Fibroblast of skin of abdomen (primary cell): Measurements from ENCODE around the gene SDK2.

Experiments used
- DNase-seq: peaks from one replicate; pipeline ENCODE4 v3.0.0-alpha.2; 2013

Gene SDK2

DNA sequence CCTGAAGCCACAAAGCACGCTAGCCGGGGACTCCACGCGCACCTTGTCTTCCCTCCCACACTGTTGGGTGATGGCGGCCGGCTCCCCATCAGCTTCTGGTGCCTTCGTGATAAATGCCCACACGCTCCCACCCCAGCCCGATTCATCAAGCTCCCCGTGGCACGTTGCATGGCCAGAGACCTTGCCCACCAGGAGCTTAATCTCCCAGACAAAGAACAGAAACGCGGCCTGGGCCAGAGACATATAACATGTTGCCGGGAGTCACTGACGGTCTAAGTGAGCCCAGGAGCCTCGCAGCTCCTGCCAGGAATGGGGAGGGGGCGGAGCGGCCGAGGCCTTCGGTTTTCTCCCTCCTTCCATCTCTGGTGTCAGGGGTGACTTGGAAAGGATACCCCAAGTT is 93.1 kb downstream of the SDK2 start:
- no peak for DNase-seq

DNA sequence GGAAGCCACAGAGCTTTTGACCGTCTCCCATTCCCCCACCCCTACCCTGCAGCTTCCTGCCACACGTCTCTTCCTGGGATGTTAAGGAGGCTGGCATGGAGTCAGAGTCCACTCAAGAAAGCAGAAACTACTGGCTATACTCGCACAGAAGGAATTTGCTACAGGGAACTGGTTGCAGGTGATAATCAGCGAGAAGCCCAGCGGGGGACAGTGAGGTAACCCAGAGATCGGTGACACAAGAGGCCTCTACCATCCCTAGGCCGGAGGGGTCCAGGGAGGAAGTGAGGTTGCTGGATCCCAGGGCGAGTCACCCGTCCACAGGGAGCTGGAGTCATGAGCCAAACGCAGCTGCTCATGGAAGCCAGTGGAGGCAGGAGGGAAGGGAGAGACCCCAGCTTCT is 93.7 kb downstream of the SDK2 start:
- peak; percentile 10 for DNase-seq

DNA sequence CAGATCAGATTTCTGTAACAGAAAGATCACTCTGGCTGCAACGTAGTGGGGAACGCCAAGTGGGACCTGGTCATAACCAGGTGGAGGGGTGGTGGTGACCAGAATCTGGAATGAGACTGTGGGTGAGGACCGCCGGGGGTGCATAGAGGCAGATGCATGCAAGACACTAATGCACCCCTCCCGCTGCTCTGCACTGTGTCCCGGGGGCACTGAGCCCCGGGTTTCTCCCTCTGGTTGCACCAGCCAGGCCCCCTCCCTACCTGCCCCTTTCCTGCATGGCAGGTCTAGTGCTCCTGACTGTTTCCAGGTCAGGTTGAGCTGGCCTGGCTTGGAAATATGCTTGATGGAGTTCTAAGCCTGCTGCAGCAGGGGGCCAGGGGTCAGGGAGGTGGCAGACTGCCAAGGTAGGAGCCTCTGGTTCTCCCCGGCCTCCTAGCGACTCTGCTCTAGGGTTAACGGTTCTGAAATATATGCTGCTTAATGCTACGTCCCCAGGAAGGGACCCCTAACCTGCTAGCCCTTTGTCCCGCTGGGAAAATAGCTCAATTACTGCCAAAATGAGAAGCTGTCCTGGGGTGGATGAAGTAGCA is 94.3 kb downstream of the SDK2 start:
- DNase-seq = no peak

DNA sequence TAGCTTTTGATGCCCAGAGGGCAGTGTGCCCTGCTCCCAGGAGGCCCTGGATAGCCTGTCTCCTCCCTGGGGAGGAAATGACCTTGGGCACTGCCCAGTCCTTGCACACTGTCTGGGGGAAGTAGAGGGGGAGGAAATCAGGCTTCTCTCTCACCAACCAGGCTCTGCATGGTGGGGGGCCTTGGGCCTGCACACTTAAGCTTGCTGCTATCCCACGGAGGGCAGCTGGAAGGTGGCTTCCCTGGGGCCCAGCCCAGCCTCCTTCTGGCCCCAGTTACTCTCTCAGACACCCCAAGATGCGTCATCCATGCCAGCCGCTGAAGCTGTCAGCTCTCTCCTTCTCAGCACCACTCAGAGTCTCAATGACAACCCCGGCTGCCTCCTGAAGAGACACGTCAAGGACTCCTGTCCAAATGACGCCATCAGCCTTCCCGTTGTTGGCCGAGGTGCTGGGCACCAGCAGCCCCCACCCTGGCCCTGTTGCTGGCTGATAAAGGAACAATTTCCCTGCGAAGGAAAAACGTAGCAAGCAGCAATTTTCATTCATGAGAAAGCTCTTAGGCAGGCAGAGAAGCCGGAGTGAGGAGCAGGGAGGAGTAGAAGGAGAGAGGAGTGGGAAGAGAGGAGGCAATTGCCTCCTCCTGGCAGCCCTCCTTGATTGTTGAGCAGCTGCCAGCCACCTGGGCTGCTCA is 95.5 kb downstream of the SDK2 start:
- no peak for DNase-seq

DNA sequence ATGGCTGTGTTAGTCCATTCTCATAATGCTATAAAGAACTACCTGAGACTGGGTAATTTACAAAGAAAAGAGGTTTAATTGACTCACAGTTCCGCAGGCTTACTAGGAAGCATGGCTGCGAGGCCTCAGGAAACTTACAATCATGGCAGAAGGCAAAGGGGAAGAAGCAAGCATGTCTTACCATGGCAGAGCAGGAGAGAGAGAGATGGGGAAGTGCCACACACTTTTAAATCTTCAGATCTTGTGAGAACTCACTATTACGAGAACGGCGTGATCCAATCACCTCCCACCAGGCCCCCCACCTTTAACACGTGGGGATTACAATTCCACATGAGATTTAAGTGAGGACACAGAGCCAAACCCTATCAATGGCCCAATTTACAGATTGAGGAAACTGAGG is 96.5 kb downstream of the SDK2 start:
- no peak for DNase-seq

DNA sequence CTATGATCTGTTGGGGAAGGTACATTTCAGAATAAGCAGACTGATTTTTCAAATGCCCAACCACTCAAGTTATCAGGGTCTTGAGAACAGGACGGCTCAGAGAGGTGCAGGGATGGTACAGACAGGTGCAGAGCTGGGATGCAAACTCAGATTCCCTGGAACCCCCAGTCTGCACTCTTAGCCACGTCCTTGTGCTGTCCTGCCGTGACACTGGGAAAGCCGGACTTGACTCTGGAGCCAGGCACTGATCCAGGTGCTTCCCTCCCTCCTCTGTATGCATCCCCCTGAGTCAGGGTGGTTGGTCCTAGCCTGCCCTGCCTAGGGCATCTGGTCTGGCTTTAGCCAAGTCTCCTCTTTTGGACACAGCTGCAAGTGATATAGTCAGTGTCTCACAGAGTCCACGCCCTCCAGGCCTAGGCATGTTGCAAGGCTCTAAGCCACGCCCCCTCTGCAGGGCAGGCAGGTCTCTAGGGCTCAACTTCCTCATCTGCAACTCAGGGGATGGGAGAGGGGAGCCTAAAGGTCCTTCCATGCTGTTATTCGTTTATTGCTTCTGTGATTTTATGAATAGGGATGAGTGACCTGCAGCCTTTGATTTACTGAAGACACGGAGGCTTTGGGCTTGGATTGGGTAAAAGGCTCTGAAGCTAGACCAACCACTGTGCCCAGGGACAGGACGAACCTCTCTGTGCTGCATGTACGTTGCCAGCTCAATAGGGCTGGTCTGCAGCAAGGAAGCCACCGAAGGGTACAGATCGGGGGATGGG is 97.3 kb downstream of the SDK2 start:
- no peak for DNase-seq

DNA sequence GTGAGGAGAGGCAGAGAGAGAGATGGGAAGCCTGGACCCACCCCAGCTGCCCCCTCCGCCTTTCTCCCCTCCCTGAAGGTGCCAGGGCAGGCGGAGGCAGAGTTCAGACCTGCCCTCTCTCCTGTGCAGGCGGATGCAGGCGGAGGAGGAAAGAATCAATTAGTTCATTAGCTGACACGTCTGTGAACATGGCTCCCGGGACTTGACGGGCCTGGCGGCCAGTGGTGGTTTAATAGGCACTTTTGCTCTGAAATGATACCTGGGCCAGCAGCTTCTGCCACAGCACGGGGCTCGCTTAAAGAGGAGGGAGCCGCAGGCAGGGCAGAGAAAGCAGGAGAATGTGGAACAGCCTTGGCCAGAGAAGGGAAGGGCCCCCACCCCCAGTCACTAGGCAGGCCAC is 98.1 kb downstream of the SDK2 start:
- DNase-seq = no peak

DNA sequence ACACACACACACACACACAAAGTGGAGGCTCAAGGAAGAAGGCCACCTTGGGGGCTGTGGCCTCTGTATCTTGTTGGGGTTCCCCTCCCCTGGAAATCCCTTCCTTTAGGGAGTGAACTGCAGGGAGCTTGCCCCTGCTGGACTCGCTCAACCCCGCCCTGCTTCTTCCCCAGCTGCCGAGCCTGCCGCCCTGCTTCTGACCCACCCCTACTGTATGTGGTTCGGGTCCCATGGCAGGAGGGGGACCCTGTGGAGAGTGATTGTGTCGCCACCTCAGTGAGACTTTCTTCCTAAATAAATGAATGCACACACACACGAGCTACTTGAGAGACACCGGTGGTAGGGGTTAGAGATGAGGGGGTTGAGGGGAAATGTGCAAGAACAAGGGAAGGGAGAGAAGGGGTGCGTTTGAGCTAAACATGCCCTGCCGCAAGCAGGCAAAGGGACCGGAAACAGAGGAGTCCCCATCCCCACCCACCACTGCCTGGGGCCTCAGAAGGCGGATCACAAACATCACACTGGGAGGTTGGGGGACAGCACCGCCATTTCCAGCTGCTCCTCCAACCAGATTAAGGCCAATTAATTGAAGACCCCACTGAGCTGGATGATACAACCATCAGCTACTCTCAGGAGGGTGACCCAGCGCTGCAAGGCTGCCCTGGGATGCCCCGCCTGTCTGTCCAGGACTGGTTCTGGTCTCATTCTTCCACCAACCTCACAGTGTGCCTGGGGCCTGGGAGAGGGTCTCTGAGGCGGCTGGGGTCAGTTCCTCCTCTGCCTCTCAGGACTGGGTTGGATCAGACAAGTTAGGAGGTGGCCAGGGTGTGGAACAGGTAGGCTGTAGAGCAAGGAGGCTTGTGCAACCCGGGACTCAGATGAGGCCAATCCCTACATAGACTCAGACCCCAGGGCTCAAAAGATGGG is 98.9 kb downstream of the SDK2 start:
- DNase-seq = no peak

DNA sequence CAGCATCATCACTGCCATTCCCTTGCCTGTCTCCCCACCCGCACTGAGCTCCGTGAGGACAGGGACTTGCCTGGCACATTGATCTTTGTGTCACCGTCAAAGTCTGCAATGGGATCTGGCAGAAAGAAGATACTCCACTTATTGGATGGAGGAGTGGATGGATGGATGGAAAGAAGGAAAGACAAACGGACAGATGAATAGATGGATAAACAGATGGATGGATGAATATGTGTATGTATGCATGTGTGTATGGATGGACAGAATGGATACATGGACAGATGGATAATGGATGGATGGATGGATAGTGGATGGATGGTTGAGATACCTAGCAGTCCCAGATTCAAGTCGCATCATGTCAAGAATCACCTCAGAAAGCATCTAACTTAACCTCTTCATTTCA is 99.9 kb downstream of the SDK2 start:
- no peak for DNase-seq

DNA sequence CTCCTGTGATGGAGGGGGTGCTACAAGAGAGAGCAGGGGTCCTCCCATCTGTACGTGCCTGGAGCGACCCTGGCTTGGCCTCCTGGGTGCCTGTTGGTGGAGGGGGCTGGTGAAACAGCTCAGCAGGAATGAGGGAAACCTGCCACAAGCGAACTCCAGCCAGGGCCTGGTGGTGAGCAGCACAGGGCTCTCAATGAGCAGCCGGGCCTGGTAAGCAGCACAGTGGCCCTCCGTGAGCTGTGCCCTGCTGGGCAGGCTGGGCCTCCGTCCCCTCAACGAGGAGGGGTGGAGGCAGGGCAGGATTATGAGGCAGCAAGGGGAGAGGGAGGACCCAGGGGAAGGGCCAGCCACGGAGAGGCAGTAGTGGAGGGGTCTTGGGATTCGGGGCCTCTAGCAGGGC is 101.9 kb downstream of the SDK2 start:
- DNase-seq = no peak

DNA sequence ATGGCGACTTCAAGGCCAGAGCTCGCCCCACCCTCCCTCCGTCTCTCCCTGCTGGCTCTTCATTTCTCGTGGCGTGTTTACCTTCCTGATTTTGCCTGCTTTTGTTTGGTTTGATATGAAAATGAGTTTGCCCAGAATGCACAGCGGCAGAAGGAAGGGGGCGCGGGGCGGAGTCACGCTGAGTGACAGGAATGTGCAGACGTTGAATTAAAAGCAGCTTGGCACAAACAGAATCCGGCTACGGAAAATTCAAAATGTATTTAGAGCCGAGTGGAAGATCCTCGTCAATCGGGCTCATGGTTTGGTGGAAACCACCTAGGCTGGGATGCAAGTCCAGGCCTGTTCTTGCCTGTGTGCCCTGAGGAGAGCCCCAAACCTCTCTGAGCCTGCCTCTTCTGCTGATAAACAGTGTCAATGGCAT is 102.7 kb downstream of the SDK2 start:
- no peak for DNase-seq

DNA sequence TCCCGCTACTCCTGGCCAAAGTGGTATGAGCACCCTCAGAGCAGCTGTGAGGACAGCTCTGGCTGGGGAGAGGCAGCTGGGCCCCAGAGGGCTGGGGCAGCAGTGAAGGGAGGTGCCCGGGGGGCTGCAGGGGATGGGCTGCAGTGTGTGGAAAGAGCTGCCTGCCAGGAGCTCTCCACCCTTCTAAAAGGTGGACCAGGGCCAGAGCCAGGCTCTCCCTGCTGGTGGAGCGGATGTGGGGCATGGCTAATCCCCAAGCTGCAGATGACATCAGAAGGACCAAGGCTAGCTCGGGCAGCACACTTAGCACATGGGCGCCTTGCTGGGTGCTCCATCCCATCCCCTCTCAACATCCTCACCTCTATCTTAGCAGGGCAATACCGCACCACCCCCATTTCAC is 103.1 kb downstream of the SDK2 start:
- DNase-seq = no peak

DNA sequence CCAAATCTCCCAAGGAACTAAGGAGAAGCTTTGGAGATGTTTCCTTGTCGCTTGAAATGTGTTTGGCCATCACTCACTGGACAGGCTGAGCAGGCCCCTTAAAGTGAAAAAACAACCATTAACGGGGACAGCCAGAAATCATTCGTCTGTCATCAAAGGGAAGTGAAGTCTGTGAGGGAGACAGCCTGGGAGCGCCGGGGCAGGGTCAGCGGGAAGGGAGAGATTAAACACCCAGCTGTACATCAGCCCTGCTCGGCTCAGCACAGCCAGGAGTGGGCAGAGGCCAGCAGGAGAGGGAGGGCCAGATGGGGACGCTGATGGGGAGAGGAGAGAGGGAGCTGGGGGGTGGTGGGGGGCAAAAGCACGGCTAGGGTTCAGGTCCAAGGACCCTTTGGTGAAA is 105.1 kb downstream of the SDK2 start:
- no peak for DNase-seq

DNA sequence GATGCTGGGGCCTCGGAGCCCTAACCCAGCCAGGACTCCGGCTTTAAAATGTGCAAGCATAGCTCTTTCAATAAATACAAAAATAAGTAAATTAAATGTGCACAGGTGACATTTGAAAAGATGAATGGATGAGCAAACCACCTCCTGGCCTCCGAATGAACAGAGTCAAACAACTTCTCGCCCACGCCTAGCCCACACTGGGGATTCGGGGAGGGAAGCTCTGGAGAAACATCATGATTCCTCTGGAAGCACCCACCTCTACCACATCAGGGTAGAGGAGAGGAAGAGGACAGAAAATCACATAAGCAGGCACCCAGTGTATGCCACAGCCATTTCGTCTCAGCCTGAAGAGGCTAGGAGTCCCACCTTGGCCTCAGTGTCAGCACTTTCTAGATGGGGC is 105.8 kb downstream of the SDK2 start:
- no peak for DNase-seq

DNA sequence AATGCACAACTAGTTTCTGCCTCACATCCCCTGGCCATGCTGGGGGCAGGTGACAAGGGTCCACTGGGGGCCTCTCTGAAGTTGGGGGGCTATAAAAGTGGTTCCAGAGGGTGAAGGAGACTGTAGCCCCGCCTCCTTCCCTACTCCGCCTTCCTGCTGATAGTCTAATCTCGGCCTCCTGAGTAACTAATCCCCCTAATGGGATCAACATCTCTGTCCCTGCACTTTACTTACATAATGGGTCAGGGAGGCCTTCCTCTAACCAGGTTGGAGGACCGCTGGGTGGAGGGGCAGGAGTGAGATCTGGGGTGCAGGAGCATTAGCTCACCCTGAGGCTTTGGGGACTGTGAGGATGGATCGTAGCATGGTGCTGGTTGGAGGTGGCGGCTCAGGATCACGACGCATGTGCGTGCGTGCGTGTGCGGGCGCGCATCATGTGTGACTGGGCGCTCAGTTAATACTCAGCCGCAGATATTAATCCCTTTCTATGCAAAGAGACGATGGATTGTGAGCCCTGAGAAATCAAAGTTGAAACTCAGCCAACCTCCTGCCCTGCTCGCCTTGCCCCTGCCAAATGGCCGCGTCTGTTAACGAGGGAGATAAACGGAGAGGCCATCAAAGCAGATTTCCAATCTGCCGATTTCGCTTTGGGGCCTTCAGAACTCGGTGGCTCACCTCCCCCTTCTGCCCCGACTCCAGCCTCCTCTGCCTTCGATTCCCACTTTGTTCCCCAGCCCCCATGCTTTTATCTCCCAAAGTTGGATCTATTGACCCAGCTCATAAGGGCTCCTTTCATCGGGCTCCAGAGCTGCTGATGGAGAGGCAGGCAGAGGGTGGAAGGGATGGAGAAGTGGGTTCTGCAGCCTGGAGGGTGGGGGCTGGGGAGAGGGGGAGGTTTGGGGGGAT is 107.3 kb downstream of the SDK2 start:
- DNase-seq = no peak

DNA sequence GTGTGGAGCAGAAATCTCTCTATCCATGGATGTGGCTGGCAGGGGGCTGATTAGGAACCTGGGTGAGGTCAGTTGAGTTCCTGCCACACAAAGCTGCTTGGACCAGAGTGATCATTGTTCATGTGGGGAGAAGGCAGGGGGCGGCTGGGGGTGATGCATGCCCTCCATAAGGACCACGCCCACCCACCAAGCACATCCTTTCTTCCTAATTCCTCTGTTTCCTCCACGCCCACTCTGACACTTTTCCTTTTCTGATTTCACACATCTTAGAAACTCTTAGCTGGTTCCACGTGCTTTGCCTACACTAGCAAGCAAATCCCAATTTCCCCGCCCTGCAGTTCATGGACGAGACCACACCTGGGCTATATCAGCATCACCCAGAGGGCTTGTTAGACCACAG is 108.5 kb downstream of the SDK2 start:
- no peak for DNase-seq

DNA sequence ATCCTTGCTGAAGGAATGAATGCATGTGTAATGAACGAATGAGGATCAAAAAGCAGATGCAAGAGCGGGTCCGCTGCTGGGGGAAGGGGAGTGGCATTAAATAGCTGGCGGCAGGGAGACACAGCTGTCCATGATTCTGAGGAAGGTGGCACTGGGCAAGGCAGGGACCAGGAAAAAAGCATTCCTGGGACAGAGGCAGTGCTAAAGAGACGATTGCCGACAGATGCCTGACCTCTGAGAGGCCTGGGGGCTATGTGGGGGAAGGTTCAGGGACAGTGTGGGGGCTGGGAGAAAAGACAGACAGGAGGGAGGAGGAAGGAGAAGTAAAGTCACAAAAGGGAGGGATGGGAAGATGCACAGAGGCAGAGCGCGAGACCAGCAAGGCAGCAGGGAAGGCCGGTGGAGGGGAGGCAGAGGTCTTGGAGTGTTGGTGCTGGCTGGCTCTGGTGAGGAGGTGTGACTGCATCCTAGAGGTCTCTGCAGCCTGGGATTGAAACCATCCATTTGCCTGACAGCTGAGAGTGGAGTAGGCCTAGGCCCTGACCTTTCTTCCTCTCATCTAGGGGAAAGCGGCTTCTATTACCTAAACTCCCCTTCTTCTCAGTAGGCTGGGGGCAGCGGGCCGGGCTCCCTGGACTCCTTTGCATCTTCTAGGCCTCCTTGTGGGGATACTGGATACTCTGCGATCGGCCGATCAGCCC is 109.9 kb downstream of the SDK2 start:
- DNase-seq = no peak

DNA sequence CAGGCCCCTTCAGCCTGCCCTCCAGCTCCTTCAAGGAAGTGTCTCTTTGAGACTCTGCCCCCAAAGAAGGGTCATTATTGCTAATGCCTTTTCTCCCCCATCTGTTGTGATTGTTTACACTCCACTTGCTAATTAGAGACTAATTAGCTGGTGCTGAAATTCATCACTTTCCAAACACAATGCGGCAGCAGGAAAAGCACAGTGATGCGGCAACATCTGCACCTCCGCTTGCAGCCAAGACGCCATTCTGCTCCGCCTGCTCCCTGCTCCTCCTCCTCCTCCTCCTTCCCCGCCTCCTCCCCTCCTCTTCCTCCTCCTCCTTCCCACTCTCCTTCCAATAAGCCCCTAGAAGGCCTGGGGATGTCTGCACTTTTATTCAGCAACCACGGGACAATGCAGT is 110.5 kb downstream of the SDK2 start:
- DNase-seq = no peak

DNA sequence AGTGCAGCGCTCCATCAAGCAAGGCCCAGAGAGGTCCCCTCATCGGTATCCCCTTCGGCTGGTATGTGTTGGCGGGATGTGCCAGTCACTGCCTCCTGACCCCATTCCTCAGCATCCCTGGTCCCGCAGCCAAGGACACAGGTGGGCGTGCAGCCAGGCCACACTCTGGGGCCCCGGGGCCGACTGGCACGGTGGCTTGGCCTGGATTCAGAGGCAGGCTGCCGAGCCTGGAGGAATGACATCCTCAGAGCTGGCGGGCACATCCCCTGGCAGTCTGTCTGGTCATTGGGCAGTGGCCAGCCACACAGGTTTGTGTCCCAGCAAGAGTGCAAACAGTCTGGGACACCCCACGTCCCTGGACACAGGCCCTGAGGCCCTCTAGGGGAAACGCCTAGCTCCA is 111.1 kb downstream of the SDK2 start:
- no peak for DNase-seq

DNA sequence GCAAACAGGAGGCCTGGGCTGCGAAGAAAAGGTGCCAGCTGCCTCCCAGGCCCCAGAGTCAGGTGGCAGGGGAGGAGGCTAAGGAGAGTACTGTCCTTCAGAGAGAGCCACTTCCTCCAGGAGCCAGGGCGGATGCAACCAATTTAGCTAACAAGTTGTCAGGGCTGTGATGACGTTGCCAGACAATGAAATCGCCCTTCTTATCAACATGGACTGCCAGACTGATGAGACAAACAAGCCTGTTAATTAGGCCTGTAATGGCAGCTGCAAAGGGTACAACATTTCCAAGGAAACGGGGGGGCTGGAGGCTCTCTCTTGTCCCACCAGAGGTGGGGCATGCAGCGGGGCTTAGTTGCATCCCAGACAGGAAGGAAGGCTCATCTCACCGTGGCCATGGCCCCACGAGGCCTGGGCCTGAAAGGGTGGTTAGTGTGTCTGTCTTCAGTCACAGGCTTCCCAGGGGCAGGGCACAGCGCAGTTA is 111.8 kb downstream of the SDK2 start:
- no peak for DNase-seq

DNA sequence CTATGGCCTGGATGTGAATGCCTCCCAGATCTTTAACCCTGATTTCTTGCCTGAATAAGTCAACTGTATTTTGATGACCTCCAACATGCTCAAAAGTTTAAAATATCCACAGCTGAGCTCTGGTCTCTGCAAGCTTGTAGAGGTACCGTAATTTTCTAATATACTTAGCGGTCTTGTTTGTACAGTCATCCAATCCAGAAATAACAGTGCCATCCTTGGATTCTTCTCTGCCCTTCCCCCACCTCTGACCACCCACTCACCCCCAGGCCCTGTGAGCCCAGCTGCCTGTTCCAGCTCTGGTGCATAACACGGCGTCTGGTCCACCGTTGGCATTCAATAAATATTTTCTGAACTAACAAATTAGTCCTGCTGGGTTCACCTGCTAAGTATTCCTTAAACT is 113.1 kb downstream of the SDK2 start:
- no peak for DNase-seq
